Activated CD8-positive, alpha-beta T cell treated with anti-CD3 and anti-CD28 coated beads for 36 hours (primary cell): Measurements from ENCODE around the gene SPIB. TPM values are rescaled to one million over a fixed set of nuclear protein-coding genes. Genes with fewer than 3 reads are reported as not detected.

Experiments used
- ATAC-seq: fragments of 200-7000 bp; cut with Tn5 transposase; one replicate; pipeline ENCODE4 v1.10.0; 2021; ENCODE audit warnings: mild to moderate bottlenecking, moderate library complexity
- CTCF ChIA-PET: fragments of 350-600 bp; sonication (Branson Sonifier 250); formaldehyde crosslinking; loops from one replicate; lab custom pipeline; 2021; ENCODE audit warnings: antibody characterized with exemption; lab: Charles Lee
- POLR2A ChIA-PET: fragments of 350-600 bp; sonication (Branson Sonifier 250); formaldehyde crosslinking; loops from one replicate; lab custom pipeline; 2021; ENCODE audit warnings: antibody characterized with exemption; lab: Charles Lee
- DNase-seq: peaks from one replicate; pipeline ENCODE4 v3.0.0-alpha.2; 2020
- H3K27ac Mint-ChIP-seq: one replicate; pipeline ENCODE4 v1.8.0; 2021; ENCODE audit warnings: mild to moderate bottlenecking, mixed read lengths
- H3K27me3 Mint-ChIP-seq: one replicate; pipeline ENCODE4 v1.8.0; 2021; ENCODE audit warnings: mixed read lengths
- H3K36me3 Mint-ChIP-seq: one replicate; pipeline ENCODE4 v1.8.0; 2021; ENCODE audit warnings: low read depth, mixed read lengths
- H3K4me1 Mint-ChIP-seq: one replicate; pipeline ENCODE4 v1.8.0; 2021; ENCODE audit warnings: low read depth, mixed read lengths
- H3K4me3 Mint-ChIP-seq: one replicate; pipeline ENCODE4 v1.8.0; 2021; ENCODE audit warnings: mild to moderate bottlenecking, moderate library complexity, mixed read lengths
- H3K9me3 Mint-ChIP-seq: one replicate; pipeline ENCODE4 v1.8.0; 2021; ENCODE audit warnings: mixed read lengths
- CTCF ChIP-seq: fragments of 200-600 bp; IDR thresholded peaks from one replicate; pipeline ENCODE4 v1.8.0; 2022; ENCODE audit warnings: antibody characterized with exemption, mild to moderate bottlenecking
- intact Hi-C: fragments of 100-400 bp; cut with micrococcal nuclease; formaldehyde crosslinking; loops from one replicate; pipeline ENCODE4 v1.10.0; 2022
- total RNA-seq, 2 experiments: library from RNA; stranded (reverse); gene quantifications; one replicate each; pipeline ENCODE4 v1.2.3, GENCODE V29; 2021

The SPIB gene
- total RNA-seq, 2 experiments from 2014 or later = 0.68 to 1.5 TPM

- ChIA-PET CTCF (no interaction called here), POLR2A (no interaction called here)
- no peak overlapping the region for H3K4me3 Mint-ChIP-seq
- H3K36me3 Mint-ChIP-seq = peaks cover 47% of the 10 kb centered on the region
- no peak for TF ChIP-seq CTCF
- peaks cover 1% of the 10 kb centered on the region for H3K4me1 Mint-ChIP-seq
- no peaks in the 10 kb centered on the region for H3K9me3 Mint-ChIP-seq
- no peak for DNase-seq
- no peaks in the 10 kb centered on the region for H3K27me3 Mint-ChIP-seq
- intact Hi-C loops = no loop called here
- no peak for ATAC-seq
- no peak overlapping the region for H3K27ac Mint-ChIP-seq
Measured at GRCh38 chr19:50392759-50393158, 26.0 kb upstream of the SPIB start.

- Mint-ChIP-seq H3K27ac (no peak overlapping the region), H3K27me3 (no peaks in the 10 kb centered on the region), H3K9me3 (no peaks in the 10 kb centered on the region), H3K36me3 (peaks cover 44% of the 10 kb centered on the region), H3K4me3 (no peak overlapping the region), H3K4me1 (no peaks in the 10 kb centered on the region)
- ATAC-seq = no peak
- CTCF ChIA-PET = no interaction called here
- no peak for DNase-seq
- TF ChIP-seq CTCF = no peak
- POLR2A ChIA-PET = interaction anchor here (0.8 kb wide), 1 partner anchor 16 kb away, joined by 3 read pairs; no protein-coding TSS in a partner anchor
- intact Hi-C loops = no loop called here
Measured at GRCh38 chr19:50393589-50393988, 25.1 kb upstream of the SPIB start.

GRCh38 chr19:50394017-50394416 is 24.7 kb upstream of the SPIB start:
- POLR2A ChIA-PET = interaction anchor here (0.8 kb wide), 1 partner anchor 16 kb away, joined by 3 read pairs; no protein-coding TSS in a partner anchor
- TF ChIP-seq CTCF = no peak
- no peaks in the 10 kb centered on the region for H3K4me1 Mint-ChIP-seq
- DNase-seq (no peak), ATAC-seq (no peak)
- peaks cover 45% of the 10 kb centered on the region for H3K36me3 Mint-ChIP-seq
- H3K9me3 Mint-ChIP-seq = no peaks in the 10 kb centered on the region
- no peak overlapping the region for H3K27ac Mint-ChIP-seq
- no peak overlapping the region for H3K4me3 Mint-ChIP-seq
- intact Hi-C loops = no loop called here
- no peaks in the 10 kb centered on the region for H3K27me3 Mint-ChIP-seq
- CTCF ChIA-PET = no interaction called here

GRCh38 chr19:50398675-50399367 is 19.9 kb upstream of the SPIB start:
- no peak overlapping the region for H3K27ac Mint-ChIP-seq
- peaks cover 26% of the 10 kb centered on the region for H3K36me3 Mint-ChIP-seq
- intact Hi-C loops = no loop called here
- TF ChIP-seq CTCF = no peak
- H3K9me3 Mint-ChIP-seq = no peaks in the 10 kb centered on the region
- CTCF ChIA-PET = no interaction called here
- ATAC-seq (no peak), DNase-seq (no peak)
- POLR2A ChIA-PET = interaction anchor here (0.6 to 1.2 kb wide), 3 partner anchors 10 to 14 kb away, joined by 3 to 4 read pairs (median 3); no protein-coding TSS in a partner anchor
- H3K27me3 Mint-ChIP-seq = no peaks in the 10 kb centered on the region
- H3K4me1 Mint-ChIP-seq = no peaks in the 10 kb centered on the region
- no peak overlapping the region for H3K4me3 Mint-ChIP-seq

GRCh38 chr19:50399368-50399745 is 19.4 kb upstream of the SPIB start:
- intact Hi-C loops = no loop called here
- H3K27ac Mint-ChIP-seq = no peak overlapping the region
- H3K4me3 Mint-ChIP-seq = no peak overlapping the region
- no peaks in the 10 kb centered on the region for H3K9me3 Mint-ChIP-seq
- ATAC-seq (no peak), DNase-seq (no peak)
- peaks cover 26% of the 10 kb centered on the region for H3K36me3 Mint-ChIP-seq
- no peaks in the 10 kb centered on the region for H3K27me3 Mint-ChIP-seq
- ChIA-PET CTCF (no interaction called here), POLR2A (interaction anchor here (0.9 to 1.2 kb wide), 2 partner anchors 10 kb away, joined by 3 read pairs; no protein-coding TSS in a partner anchor)
- no peak for TF ChIP-seq CTCF
- no peaks in the 10 kb centered on the region for H3K4me1 Mint-ChIP-seq
